ENCODE results near the gene MEP1B. TPM values are rescaled to one million over a fixed set of nuclear protein-coding genes. Genes with fewer than 3 reads are reported as not detected.

The MEP1B gene
- total RNA-seq: not detected
- not detected for polyA plus RNA-seq
- long read RNA-seq, donor 1: 0 reads
- long read RNA-seq, donor 2: 0 reads
- long read RNA-seq, donor 3: 0 reads
- long read RNA-seq, donor 4: 0 reads
- long read RNA-seq, donor 5: 0 reads
- long read RNA-seq, donor 6: 0 reads
- long read RNA-seq, donor 7: 0 reads
- long read RNA-seq, donor 8: 0 reads
- long read RNA-seq, donor 9: 0 reads
- long read RNA-seq, donor 10: 0 reads

DNA sequence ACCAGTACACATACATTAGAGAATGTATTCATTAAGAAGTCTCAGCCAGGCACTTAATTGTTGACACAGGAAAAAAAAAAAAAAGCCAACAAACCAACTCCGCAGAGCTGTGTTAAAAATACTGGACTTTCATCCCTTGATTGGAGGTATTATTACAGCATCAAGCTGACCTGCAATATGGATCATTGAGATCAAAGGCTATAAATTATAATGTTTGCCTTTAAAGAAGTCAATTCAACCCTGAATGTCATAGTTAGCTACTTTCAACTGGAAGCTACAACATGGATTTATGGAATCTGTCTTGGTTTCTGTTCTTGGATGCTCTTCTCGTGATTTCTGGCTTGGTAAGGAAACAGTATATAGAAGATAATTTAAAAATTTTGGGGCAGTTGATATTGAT lies at the start of gene MEP1B:
Gene MEP1B, plus strand, starts transcription at position 250 of the 400 bp plus-strand sequence. Its CDS starts 32 bp downstream, at position 282.
- no peak for TF ChIP-seq POLR2A (IDR thresholded peaks at IDR 0.05)
- TF ChIP-seq, protein P1, sequence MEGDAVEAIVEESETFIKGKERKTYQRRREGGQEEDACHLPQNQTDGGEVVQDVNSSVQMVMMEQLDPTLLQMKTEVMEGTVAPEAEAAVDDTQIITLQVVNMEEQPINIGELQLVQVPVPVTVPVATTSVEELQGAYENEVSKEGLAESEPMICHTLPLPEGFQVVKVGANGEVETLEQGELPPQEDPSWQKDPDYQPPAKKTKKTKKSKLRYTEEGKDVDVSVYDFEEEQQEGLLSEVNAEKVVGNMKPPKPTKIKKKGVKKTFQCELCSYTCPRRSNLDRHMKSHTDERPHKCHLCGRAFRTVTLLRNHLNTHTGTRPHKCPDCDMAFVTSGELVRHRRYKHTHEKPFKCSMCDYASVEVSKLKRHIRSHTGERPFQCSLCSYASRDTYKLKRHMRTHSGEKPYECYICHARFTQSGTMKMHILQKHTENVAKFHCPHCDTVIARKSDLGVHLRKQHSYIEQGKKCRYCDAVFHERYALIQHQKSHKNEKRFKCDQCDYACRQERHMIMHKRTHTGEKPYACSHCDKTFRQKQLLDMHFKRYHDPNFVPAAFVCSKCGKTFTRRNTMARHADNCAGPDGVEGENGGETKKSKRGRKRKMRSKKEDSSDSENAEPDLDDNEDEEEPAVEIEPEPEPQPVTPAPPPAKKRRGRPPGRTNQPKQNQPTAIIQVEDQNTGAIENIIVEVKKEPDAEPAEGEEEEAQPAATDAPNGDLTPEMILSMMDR (IDR thresholded peaks at IDR 0.05): no peak
- Histone ChIP-seq H3K27me3 (no peaks in the 10 kb centered on the region), H3K9me3 (replicated peaks in 1 of 3) (no peaks in the 10 kb centered on the region), H3K4me3 (no peak within 1 kb of the TSS), H3K27ac (no peak within 1 kb of the TSS), H3K4me1 (replicated peaks in 1 of 2) (no peaks in the 10 kb centered on the region), H3K36me3 (replicated peaks in 1 of 2) (no peaks in the 10 kb centered on the region)
- DNase-seq: no peak
- intact Hi-C loops (cut with DNase I): no loop called here
- 75 to 86% (median 81%) methylated on average over 2 of the region's 2 CpGs for WGBS, 4 donors

DNA sequence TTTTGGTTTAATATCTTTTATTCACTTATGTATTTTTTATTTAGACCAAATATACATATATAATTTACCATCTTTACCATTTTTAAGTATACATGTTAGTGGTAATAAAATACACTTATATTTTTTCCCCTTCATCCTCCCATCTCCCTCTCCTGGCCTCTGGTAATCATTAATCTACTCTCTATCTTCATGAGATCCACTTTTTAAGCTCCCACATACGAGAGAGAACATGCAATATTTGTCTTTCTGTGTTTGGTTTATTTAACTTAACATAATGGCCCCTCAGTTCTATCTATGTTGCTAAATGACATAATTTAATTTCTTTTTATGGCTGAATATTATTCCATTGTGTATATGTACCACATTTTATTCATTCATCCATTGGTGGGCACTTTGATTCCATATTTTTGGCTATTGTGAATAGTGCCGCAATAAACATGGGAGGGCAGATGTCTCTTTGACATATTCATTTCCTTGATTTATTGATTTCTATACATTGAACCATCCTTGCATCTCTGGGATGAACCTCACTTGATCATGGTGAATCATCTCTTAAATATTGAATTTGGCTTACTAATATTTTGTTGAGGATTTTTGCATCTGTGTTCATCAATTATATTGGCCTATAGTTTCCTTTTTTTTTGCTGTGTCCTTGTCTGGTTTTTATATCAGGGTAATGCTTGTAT lies 41.5 kb upstream of the MEP1B start:
- no peaks in the 10 kb centered on the region for H3K27me3 ChIP-seq
- H3K9me3 ChIP-seq (replicated peaks in 1 of 3): no peaks in the 10 kb centered on the region
- no peak overlapping the region for H3K27ac ChIP-seq
- no peak for TF ChIP-seq POLR2A (IDR thresholded peaks at IDR 0.05)
- TF ChIP-seq, protein P1 (IDR thresholded peaks at IDR 0.05): no peak
- no peak overlapping the region for H3K4me3 ChIP-seq
- no peaks in the 10 kb centered on the region for H3K4me1 ChIP-seq (replicated peaks in 1 of 2)
- no peak for DNase-seq
- no peaks in the 10 kb centered on the region for H3K36me3 ChIP-seq (replicated peaks in 1 of 2)
- WGBS, 4 donors: 69 to 74% (median 73%) methylated on average over 2 of the region's 2 CpGs
- intact Hi-C loops (cut with DNase I): no loop called here

DNA sequence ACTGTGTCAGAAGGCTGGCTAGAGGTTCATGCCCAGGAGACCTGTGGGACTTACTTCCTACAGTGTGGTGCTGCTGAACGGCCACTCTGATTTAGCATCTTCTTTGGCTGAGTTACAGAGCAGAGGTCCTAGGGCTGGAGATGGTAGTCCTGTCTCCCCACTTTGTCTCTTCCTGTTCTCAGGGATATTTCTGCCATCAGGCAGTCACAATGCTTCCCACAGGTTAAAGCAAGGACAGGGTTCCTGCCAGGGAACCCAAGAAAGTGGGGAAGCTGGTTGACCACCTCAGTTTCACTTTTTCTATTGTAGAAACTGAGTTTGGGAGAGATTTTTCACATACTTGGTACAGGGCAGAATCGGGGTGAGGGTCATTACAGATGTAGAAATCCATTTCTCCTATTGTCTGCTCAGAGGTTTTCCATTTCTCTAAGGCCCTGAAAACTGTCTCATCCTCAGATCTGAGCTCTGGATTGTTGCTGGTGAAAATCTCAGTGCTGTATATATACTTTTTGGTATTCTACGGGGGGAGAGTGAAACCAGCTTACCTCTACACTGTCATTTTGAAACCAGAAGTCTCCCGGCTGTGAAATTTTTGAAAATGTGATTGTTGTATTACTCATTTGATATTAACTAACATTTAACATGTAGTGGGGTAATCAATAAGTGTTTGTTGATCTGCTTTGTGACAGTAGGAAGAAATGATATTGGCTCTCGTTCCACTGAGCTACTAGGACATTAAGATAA lies 37.0 kb upstream of the MEP1B start:
- H3K4me1 ChIP-seq (replicated peaks in 1 of 2): no peaks in the 10 kb centered on the region
- H3K9me3 ChIP-seq (replicated peaks in 1 of 3): no peaks in the 10 kb centered on the region
- no peaks in the 10 kb centered on the region for H3K36me3 ChIP-seq (replicated peaks in 1 of 2)
- TF ChIP-seq, protein P1 (IDR thresholded peaks at IDR 0.05): no peak
- no peak for TF ChIP-seq POLR2A (IDR thresholded peaks at IDR 0.05)
- no peak for DNase-seq
- H3K4me3 ChIP-seq: no peak overlapping the region
- intact Hi-C loops (cut with DNase I): loop anchor here in 1 of 2 donors (10.0 kb wide), 1 partner anchor 322 kb away; the partner anchor contains the start of gene GAREM1
- H3K27me3 ChIP-seq: no peaks in the 10 kb centered on the region
- no peak overlapping the region for H3K27ac ChIP-seq
- 79 to 87% (median 83%) methylated on average over 4 to 5 of the region's 5 CpGs for WGBS, 4 donors

DNA sequence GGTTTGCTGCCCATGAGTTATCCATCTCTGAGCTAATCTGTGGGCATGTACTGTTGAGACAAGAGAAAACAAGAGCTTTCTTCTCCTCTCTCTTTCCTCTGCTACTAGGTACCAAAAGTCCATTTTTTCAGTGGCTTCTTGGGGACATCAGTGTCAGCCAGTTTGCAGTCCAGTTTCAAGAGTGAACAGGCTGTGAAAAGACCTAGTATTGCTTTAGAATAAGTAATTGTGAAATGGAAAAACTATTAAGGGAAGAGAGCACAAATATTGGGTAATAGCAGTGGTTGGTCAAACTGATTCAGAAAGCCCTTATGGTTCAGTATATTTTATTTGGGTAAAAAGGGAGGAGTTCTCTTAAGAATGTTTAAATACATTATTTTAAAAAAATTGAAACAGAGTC lies 33.0 kb upstream of the MEP1B start:
- TF ChIP-seq, protein P1 (IDR thresholded peaks at IDR 0.05): no peak
- TF ChIP-seq POLR2A (IDR thresholded peaks at IDR 0.05): no peak
- no peak overlapping the region for H3K4me3 ChIP-seq
- intact Hi-C loops (cut with DNase I): loop anchor here in 1 of 2 donors (5.0 to 10.0 kb wide), 2 partner anchors 318 to 395 kb away; partner anchors contain the start of gene GAREM1
- no peaks in the 10 kb centered on the region for H3K36me3 ChIP-seq (replicated peaks in 1 of 2)
- H3K4me1 ChIP-seq (replicated peaks in 1 of 2): peaks cover 0 to 7% of the 10 kb centered on the region in 2 donors
- no peak overlapping the region for H3K27ac ChIP-seq
- H3K9me3 ChIP-seq (replicated peaks in 1 of 3): no peaks in the 10 kb centered on the region
- DNase-seq: no peak
- no peaks in the 10 kb centered on the region for H3K27me3 ChIP-seq
